ENCODE results near the gene WNT9A.

WNT9A gene

DNA sequence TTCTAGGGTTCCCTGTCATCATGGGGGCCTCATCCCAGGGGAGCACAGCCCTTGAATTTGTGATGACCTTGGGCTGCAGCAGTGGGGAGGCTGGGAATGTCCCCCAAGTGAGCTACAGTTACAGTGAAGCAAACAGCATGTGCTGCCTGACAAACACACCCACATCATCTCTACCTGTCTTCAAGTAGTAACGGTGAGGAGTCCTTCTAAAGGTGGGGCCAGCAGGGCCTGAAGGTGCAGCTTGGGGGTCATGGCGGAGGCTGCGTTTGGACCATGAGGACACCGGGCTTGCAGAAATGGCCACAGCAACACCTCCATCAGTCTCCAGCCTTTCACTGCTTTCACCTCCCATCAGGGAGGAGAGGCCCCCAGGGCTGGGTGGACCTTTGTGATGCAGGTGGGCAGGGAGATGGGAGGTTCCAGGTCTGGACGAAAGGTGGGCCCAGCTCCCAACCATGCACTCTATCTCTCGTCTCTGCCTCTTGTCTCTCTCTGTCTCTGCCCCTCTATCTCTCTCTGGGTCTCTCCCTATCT, 55.7 kb downstream of the WNT9A start:
- no peak for DNase-seq (ENCODE audit: insufficient read length, low spot score)
- no peak for TF ChIP-seq POLR2A (IDR thresholded peaks at IDR 0.05; ENCODE audit: low read depth, low read length)
- no peak for FAIRE-seq

- no peak for DNase-seq (ENCODE audit: insufficient read length, low spot score)
- no peak for FAIRE-seq
Measured at GRCh38 chr1:227891223-227891954, 56.3 kb downstream of the WNT9A start.

GRCh38 chr1:227890451-227891222, 57.1 kb downstream of the WNT9A start:
- TF ChIP-seq POLR2A (IDR thresholded peaks at IDR 0.05; ENCODE audit: low read depth, low read length) = no peak
- FAIRE-seq (no peak), DNase-seq (ENCODE audit: insufficient read length, low spot score) (no peak)

More at GRCh38 chr1:227891223-227891954, 56.3 kb downstream of the WNT9A start:
- TF ChIP-seq POLR2A (IDR thresholded peaks at IDR 0.05; ENCODE audit: low read depth, low read length) = no peak

- DNase-seq (ENCODE audit: insufficient read length, low spot score) (no peak), FAIRE-seq (no peak)
- TF ChIP-seq POLR2A (IDR thresholded peaks at IDR 0.05; ENCODE audit: low read depth, low read length) = no peak
Measured at GRCh38 chr1:227889863-227890405, 57.8 kb downstream of the WNT9A start.

GRCh38 chr1:227889047-227889862, 58.5 kb downstream of the WNT9A start:
- FAIRE-seq (no peak), DNase-seq (ENCODE audit: insufficient read length, low spot score) (no peak)
- no peak for TF ChIP-seq POLR2A (IDR thresholded peaks at IDR 0.05; ENCODE audit: low read depth, low read length)

DNA sequence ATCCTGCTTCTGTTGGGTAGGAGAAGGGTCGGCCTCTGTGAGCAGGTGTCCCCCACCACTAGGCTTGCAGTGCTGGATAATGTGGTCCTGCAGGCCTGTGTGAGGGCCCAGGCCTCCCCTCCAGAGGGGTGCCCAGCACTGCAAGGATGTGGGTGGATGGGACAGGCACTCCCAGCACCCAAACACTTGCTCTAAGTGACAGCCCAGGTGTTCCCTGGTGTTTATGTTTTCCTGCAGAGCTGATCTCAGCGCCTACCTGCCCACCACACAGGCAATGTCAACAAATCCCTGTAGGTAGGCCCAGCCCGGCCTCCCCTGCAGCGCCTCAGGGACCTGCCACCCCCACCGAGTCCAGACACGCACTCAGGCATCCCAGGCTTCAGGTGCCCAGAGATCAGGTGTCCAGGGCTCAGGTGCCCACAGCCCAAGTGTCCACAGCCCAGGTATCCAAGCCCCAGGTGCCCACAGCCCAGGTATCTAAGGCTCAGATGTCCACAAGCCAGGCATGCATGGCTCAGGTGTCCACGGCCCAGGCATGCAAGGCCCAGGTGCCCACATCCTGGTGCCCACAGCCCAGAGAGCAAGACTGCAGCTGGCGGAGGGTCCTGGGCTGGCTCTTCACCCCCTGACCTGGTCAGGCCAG, 59.2 kb downstream of the WNT9A start:
- no peak for TF ChIP-seq POLR2A (IDR thresholded peaks at IDR 0.05; ENCODE audit: low read depth, low read length)
- no peak for FAIRE-seq
- DNase-seq (ENCODE audit: insufficient read length, low spot score) = no peak

DNA sequence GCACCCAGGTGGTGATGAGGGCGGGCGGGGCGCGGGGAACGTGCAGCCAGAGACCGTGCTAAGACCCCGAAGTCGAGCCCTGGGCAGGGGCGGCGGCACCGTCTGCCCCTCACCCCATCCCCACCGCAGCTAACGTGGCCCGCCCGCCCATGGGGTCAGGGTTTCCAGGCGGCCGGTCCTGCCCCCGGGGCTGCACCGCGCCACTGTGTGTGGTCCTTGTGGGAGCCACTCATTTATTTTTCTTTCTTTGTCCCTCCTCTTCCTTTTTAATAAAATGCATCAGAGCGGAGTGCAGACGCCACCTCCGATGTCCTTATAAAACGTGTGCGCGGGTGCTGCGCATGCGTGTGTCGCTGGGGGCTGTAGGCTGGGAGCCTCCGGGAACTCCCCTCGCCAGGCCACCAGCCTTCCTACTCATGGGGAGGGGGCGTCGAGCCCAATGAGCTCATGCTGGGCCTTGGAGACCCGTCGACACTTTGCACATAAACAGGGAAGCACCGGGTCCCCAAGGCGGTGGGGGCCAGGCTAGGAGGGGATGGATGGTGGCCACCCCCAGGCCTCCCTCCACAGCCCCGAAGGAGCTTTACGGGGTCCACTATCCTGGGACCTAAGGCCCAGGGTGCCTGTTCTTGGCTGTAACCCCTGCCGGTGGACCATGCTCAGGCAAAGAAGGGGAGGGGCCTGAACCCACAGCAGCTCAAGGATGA, 59.9 kb downstream of the WNT9A start:
- TF ChIP-seq POLR2A (IDR thresholded peaks at IDR 0.05; ENCODE audit: low read depth, low read length) = no peak
- DNase-seq (ENCODE audit: insufficient read length, low spot score) (no peak), FAIRE-seq (no peak)

DNA sequence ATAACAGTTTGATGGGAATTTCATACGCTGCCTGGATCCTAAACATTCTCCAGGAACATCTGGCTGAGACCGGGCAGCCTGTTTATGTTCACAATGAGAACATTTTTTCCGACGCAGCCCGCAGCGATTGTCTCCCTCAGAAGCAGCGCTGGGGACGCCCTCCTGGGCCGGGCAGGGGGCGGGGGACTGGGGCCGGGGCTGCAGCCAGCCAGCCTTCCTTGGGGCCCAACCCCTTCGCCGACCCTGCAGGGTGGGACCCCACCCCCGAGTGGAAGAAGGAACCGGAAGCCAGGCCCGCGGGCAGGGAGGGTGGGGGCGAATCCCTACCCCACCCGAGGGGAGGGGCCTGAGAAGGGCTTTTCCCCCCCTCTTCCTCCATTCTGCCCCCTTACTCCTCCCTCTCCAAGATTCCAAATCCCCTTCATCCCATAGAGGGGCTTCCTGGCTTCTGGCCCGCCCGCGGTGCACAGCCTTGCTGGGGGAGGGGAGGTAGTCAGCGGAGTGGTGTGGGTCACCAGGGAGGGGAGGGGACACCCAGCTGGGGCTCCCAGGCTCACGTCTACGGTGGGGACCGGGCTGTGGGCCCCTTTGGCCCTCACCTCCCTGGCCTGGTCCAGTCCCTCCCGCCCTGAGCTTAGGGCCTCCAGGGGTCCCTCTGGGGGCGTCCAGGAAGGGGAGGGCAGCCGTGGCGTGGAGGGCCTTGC, 60.6 kb downstream of the WNT9A start:
- peak; percentile 3 for DNase-seq (ENCODE audit: insufficient read length, low spot score)
- FAIRE-seq = no peak
- no peak for TF ChIP-seq POLR2A (IDR thresholded peaks at IDR 0.05; ENCODE audit: low read depth, low read length)

GRCh38 chr1:227886503-227886961, 61.2 kb downstream of the WNT9A start:
- FAIRE-seq (no peak), DNase-seq (ENCODE audit: insufficient read length, low spot score) (peak; percentile 2)
- TF ChIP-seq POLR2A (IDR thresholded peaks at IDR 0.05; ENCODE audit: low read depth, low read length) = no peak

DNA sequence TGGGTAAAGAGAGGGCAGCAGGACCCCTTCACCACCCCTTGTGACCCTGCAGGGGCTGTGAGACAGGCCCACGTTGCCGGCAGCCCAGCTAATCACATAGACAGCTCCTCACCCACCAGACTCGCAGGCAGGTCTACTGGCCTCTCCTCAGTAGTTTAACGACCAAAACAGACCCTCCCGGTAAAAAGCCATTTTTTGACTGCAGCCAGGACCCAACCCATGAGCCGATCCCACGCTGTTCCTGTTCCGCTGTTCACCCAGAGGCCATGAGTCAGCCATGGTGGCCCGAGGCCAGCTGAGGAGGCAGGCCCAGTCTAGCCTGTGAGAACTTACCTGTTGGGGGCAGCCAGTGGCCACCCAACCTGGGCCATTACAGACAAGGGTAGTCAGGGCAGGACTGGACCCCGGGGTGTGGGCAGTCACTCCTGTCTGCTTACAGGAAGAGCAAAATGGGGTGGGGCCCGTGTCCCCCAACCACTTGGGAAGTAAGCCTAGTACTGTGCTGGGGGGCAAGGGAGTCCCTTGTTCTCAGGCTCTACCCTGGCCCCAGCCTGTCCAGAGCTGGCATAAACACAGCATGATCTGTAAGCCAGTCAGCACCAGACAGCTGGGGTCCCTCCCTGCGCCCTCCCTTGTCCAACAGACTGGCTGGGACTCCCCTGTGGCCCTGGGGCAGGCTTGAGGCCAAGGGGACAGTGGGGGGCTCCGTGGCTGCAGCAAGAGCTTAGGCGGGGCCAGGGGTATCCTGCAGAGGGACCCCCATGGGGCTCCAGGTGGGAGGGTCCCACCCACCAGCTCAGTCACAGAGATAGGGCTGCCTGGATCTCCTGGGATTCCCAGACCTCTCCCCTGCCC, 61.9 kb downstream of the WNT9A start:
- TF ChIP-seq POLR2A (IDR thresholded peaks at IDR 0.05; ENCODE audit: low read depth, low read length) = no peak
- DNase-seq (ENCODE audit: insufficient read length, low spot score) = peak; percentile 93
- FAIRE-seq = peak; percentile 69

GRCh38 chr1:227885135-227885647, 62.5 kb downstream of the WNT9A start:
- DNase-seq (ENCODE audit: insufficient read length, low spot score) (no peak), FAIRE-seq (no peak)
- TF ChIP-seq POLR2A (IDR thresholded peaks at IDR 0.05; ENCODE audit: low read depth, low read length) = no peak

Data from H54 (cell line).